ENCODE results near the gene FGF12.

DNA sequence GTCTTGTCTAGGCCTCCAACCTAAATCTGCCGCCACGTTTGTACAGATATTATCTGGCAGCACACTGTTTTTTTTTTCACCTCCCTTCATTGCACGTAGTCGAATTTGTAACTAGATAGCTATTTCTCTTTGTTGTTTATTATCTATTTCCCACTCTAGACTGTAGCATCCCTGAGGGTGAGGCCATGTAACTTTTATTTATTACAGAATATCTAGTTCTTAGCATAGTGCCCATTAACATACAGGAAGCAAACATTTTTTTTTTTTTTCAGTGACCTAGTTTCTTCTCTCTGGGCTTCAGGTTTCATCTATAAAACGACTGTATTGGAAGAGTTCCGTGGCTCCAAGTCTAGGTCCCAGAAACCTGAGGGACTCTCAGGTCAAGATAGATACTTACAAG is 354.3 kb downstream of the FGF12 start:
- TF ChIP-seq, protein P1, sequence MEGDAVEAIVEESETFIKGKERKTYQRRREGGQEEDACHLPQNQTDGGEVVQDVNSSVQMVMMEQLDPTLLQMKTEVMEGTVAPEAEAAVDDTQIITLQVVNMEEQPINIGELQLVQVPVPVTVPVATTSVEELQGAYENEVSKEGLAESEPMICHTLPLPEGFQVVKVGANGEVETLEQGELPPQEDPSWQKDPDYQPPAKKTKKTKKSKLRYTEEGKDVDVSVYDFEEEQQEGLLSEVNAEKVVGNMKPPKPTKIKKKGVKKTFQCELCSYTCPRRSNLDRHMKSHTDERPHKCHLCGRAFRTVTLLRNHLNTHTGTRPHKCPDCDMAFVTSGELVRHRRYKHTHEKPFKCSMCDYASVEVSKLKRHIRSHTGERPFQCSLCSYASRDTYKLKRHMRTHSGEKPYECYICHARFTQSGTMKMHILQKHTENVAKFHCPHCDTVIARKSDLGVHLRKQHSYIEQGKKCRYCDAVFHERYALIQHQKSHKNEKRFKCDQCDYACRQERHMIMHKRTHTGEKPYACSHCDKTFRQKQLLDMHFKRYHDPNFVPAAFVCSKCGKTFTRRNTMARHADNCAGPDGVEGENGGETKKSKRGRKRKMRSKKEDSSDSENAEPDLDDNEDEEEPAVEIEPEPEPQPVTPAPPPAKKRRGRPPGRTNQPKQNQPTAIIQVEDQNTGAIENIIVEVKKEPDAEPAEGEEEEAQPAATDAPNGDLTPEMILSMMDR (IDR thresholded peaks at IDR 0.05; ENCODE audit: low read depth, low read length, poor library complexity, severe bottlenecking) = no peak
- TF ChIP-seq EZH2phosphoT487 (IDR thresholded peaks at IDR 0.05; ENCODE audit: borderline replicate concordance, low read length) = no peak

All from DOHH2 (cell line).